ENCODE data around the gene HP. TPM values are rescaled to one million over a fixed set of nuclear protein-coding genes. Genes with fewer than 3 reads are reported as not detected.
A peak's percentile ranks its signal among the peaks of the same experiment; 100 is the strongest.

The HP gene
- total RNA-seq, 6 experiments from 2014 or later, result 42,048 to 58,242 (median 47,923) TPM

GRCh38 chr16:72043539-72043938 lies 10.8 kb upstream of the HP start:
- DNase-seq (peak in 1 of 3 donors; percentile 35), ATAC-seq (peak in 1 of 4 donors; percentile 17)
- peak overlapping the region; percentile 83 to 96 (median 94) for H3K27ac ChIP-seq
- H3K9me3 ChIP-seq, result no peaks in the 10 kb centered on the region
- no peaks in the 10 kb centered on the region for H3K27me3 ChIP-seq
- WGBS (ENCODE audit: insufficient coverage, low coverage, low lambda C conversion rate, missing lambda C conversion rate), result 38% methylated on average over 1 of the region's 1 CpG
- TF ChIP-seq POLR2A (IDR thresholded peaks at IDR 0.05) (no peak), CTCF (IDR thresholded peaks at IDR 0.05) (no peak)
- H3K36me3 ChIP-seq, result no peaks in the 10 kb centered on the region
- H3K4me3 ChIP-seq, result no peak overlapping the region
- peaks cover 0 to 54% (median 17%) of the 10 kb centered on the region in 4 donors for H3K4me1 ChIP-seq
- intact Hi-C loops (cut with DNase I), result no loop called here

- no peaks in the 10 kb centered on the region for H3K27me3 ChIP-seq
- 36% methylated on average over 6 of the region's 6 CpGs for WGBS (ENCODE audit: insufficient coverage, low coverage, low lambda C conversion rate, missing lambda C conversion rate)
- ATAC-seq (peak in 3 of 4 donors; percentile 2 to 25 (median 9)), DNase-seq (no peak)
- H3K36me3 ChIP-seq, result no peaks in the 10 kb centered on the region
- no peaks in the 10 kb centered on the region for H3K9me3 ChIP-seq
- TF ChIP-seq POLR2A (IDR thresholded peaks at IDR 0.05), result no peak
- no peak for TF ChIP-seq CTCF (IDR thresholded peaks at IDR 0.05)
- H3K27ac ChIP-seq, result peak overlapping the region; percentile 83 to 96 (median 94)
- H3K4me3 ChIP-seq, result peak overlapping the region in 1 of 3 donors; percentile 15
- intact Hi-C loops (cut with DNase I), result no loop called here
- H3K4me1 ChIP-seq, result peaks cover 0 to 54% (median 17%) of the 10 kb centered on the region in 4 donors
Measured at GRCh38 chr16:72044296-72044695, 10.0 kb upstream of the HP start.

- TF ChIP-seq CTCF (IDR thresholded peaks at IDR 0.05), result no peak
- peak; percentile 47 for TF ChIP-seq POLR2A (IDR thresholded peaks at IDR 0.05)
- no peaks in the 10 kb centered on the region for H3K9me3 ChIP-seq
- peak overlapping the region in 1 of 3 donors; percentile 15 for H3K4me3 ChIP-seq
- no peak for DNase-seq
- H3K4me1 ChIP-seq, result peaks cover 0 to 60% (median 18%) of the 10 kb centered on the region in 4 donors
- 43% methylated on average over 2 of the region's 2 CpGs for WGBS (ENCODE audit: insufficient coverage, low coverage, low lambda C conversion rate, missing lambda C conversion rate)
- peak in 3 of 4 donors; percentile 7 to 39 (median 33) for ATAC-seq
- no peaks in the 10 kb centered on the region for H3K36me3 ChIP-seq
- intact Hi-C loops (cut with DNase I), result no loop called here
- H3K27ac ChIP-seq, result peak overlapping the region; percentile 83 to 96 (median 94)
- H3K27me3 ChIP-seq, result no peaks in the 10 kb centered on the region
Measured at GRCh38 chr16:72044825-72045359, 9.4 kb upstream of the HP start.

GRCh38 chr16:72049110-72049509 lies 5.2 kb upstream of the HP start:
- H3K27me3 ChIP-seq, result no peaks in the 10 kb centered on the region
- H3K27ac ChIP-seq, result peak overlapping the region in 1 of 3 donors; percentile 90
- ATAC-seq (no peak), DNase-seq (no peak)
- peaks cover 4 to 62% (median 26%) of the 10 kb centered on the region in 4 donors for H3K4me1 ChIP-seq
- no peak overlapping the region for H3K4me3 ChIP-seq
- no peaks in the 10 kb centered on the region for H3K36me3 ChIP-seq
- no peaks in the 10 kb centered on the region for H3K9me3 ChIP-seq
- intact Hi-C loops (cut with DNase I), result no loop called here
- TF ChIP-seq CTCF (IDR thresholded peaks at IDR 0.05) (no peak), POLR2A (IDR thresholded peaks at IDR 0.05) (no peak)

All from right lobe of liver (tissue), 6 donors.